HepG2 (cell line): Measurements from ENCODE around the gene SLC25A25. TPM values are rescaled to one million over a fixed set of nuclear protein-coding genes. Genes with fewer than 3 reads are reported as not detected.

ENCODE experiments used
- ARNT ChIP-seq: fragments of 450-650 bp; IDR thresholded peaks from 2 replicates; pipeline ENCODE4 v1.6.1; 2017
- BRF2 ChIP-seq: sonication (generic); formaldehyde crosslinking; IDR thresholded peaks from 2 replicates; pipeline ENCODE4 v1.8.1; 2022; ENCODE audit warnings: mild to moderate bottlenecking, missing genetic modification reagents
- EHMT2 ChIP-seq: fragments of 200-600 bp; sonication (generic); IDR thresholded peaks from 2 replicates; pipeline ENCODE4 v1.7.0; 2017; ENCODE audit warnings: antibody characterized with exemption, low read depth, low read length, borderline replicate concordance
- ERF ChIP-seq: IDR thresholded peaks from 2 replicates; pipeline ENCODE4 v1.6.1; 2018; ENCODE audit warnings: missing biosample characterization, missing genetic modification reagents
- ESRRA ChIP-seq: sonication (generic); formaldehyde crosslinking; IDR thresholded peaks from 2 replicates; pipeline ENCODE4 v1.5.1; 2020; ENCODE audit warnings: mild to moderate bottlenecking, low read depth, missing genetic modification reagents
- PHF20 ChIP-seq: sonication (generic); formaldehyde crosslinking; IDR thresholded peaks from 2 replicates; pipeline ENCODE4 v1.5.0; 2020; ENCODE audit warnings: mild to moderate bottlenecking, missing genetic modification reagents
- RBFOX2 ChIP-seq: fragments of 200-400 bp; formaldehyde crosslinking; IDR thresholded peaks from 2 replicates; pipeline ENCODE4 v1.6.1; 2017; ENCODE audit warnings: low read depth, mild to moderate bottlenecking, low read length
- RFX1 ChIP-seq: fragments of 450-650 bp; IDR thresholded peaks from 2 replicates; pipeline ENCODE4 v1.6.1; 2017
- RXRB ChIP-seq: IDR thresholded peaks from 2 replicates; pipeline ENCODE4 v1.6.1; 2016; ENCODE audit warnings: borderline replicate concordance, missing genetic modification reagents, missing compliant biosample characterization
- SMARCE1 ChIP-seq: fragments of 450-650 bp; IDR thresholded peaks from 2 replicates; pipeline ENCODE4 v1.6.1; 2017; ENCODE audit warnings: borderline replicate concordance
- SMYD3 ChIP-seq: sonication (generic); formaldehyde crosslinking; IDR thresholded peaks from 2 replicates; pipeline ENCODE4 v1.8.1; 2023; ENCODE audit warnings: mild to moderate bottlenecking, missing genetic modification reagents
- SRSF1 ChIP-seq: fragments of 200-400 bp; formaldehyde crosslinking; optimal IDR thresholded peaks from 2 replicates; pipeline ENCODE3; 2017; ENCODE audit warnings: mild to moderate bottlenecking, low read depth, low read length, moderate library complexity
- ZHX2 ChIP-seq, 2 experiments: sonication (generic) in 1 of 2; formaldehyde crosslinking in 1 of 2; IDR thresholded peaks; 2 replicates each; pipeline versions ENCODE4 v1.6.1 to v1.9.0; 2014 to 2022; ENCODE audit warnings: antibody characterized with exemption in 1 of 2, borderline replicate concordance in 1 of 2, inconsistent platforms in 1 of 2, low read depth in 1 of 2, missing genetic modification reagents in 1 of 2
- ZNF318 ChIP-seq: sonication (generic); formaldehyde crosslinking; IDR thresholded peaks from 2 replicates; pipeline ENCODE4 v1.4.0; 2020; ENCODE audit warnings: mild to moderate bottlenecking, missing genetic modification reagents
- ZNF33A ChIP-seq: sonication (generic); formaldehyde crosslinking; IDR thresholded peaks from 2 replicates; pipeline ENCODE4 v1.5.1; 2020; ENCODE audit warnings: missing genetic modification reagents, mild to moderate bottlenecking, moderate library complexity, borderline replicate concordance
- ZNF572 ChIP-seq: sonication (generic); formaldehyde crosslinking; IDR thresholded peaks from 2 replicates; pipeline ENCODE4 v1.5.1; 2020; ENCODE audit warnings: mild to moderate bottlenecking, missing genetic modification reagents
- polyA plus RNA-seq, 8 experiments: library from polyadenylated mRNA; depleted of rRNA in 3 of 8; stranded (reverse) in 7 of 8; unstranded in 1 of 8; fragments of >200 nt; fragmentation: Illumina TruSeq in 4 of 8; extraction: Trizol in 4 of 8; gene quantifications; 2 replicates each; pipeline versions ENCODE4 v1.2.1 to v1.2.3, GENCODE V29; 2011 to 2016; ENCODE audit warnings: low read depth in 4 of 8, missing spikeins in 1 of 8, mixed read lengths in 1 of 8; ENCODE audit not compliant: insufficient read depth in 1 of 8
- total RNA-seq, 5 experiments: library from RNA; depleted of rRNA; stranded (reverse); fragments of >200 nt; fragmentation: Illumina TruSeq; extraction: Trizol; gene quantifications; 2 replicates each; pipeline ENCODE4 v1.2.3, GENCODE V29; 2016; ENCODE audit warnings: low read depth in 1 of 5

The SLC25A25 gene
- total and polyA plus RNA-seq, 2 of the 13 experiments (the other 11 are each of a cell fraction or from before 2014, with no cell fraction given), result 10.5 to 24.8 TPM

GRCh38 chr9:128104171-128104618, 36.2 kb downstream of the SLC25A25 start (continued):
- TF ChIP-seq ZNF318 (CRISPR knock-in tag) (no peak), EHMT2 (no peak), BRF2 (peak; percentile 45; the same call in 1 of the 2 replicates), RFX1 (no peak), RXRB (peak; percentile 87), RBFOX2 (no peak), ZNF572 (CRISPR knock-in tag) (no peak), ESRRA (peak; percentile 70; the same call in 1 of the 2 replicates), ARNT (no peak), SMARCE1 (no peak), ERF (peak; percentile 59; the same call in 1 of the 2 replicates), PHF20 (CRISPR knock-in tag) (no peak), ZNF33A (CRISPR knock-in tag) (no peak), ZHX2 (IDR thresholded peaks at IDR 0.05; ENCODE audit: low read depth) (no peak), ZHX2 (CRISPR knock-in tag; IDR thresholded peaks at IDR 0.05; ENCODE audit: borderline replicate concordance) (no peak), SMYD3 (no peak), SRSF1 (no peak)
